ENCODE measurements around the gene ANKS6. TPM values are rescaled to one million over a fixed set of nuclear protein-coding genes. Genes with fewer than 3 reads are reported as not detected.

Gene ANKS6
- total and polyA plus RNA-seq, 2 experiments from 2014 or later = 36.9 to 59.0 TPM

DNA sequence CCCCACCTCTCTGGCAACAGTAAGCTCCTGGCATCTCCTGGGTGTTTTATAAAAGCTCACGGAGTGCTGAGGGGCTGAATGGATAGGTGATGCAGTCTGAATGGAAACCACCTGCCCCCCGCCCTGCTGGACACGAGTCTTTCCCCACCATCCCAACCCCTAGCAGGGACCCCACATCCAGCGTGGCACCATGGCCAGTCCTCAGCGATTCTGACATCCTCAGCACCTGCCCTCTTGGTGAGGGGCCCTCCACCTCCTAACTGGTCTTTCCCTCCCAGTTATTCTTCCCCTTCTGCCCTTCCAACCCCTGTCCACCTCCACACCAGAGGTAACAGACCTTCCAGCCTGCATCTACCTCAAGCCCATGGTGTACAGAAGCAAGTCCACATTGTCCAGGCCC, 48.9 kb downstream of the ANKS6 start:
- Histone ChIP-seq H3K4me2 (no peak overlapping the region), H3K79me2 (replicated peaks; ENCODE audit: insufficient read depth) (no peaks in the 10 kb centered on the region), H3K27me3 (ENCODE audit: insufficient read depth) (no peaks in the 10 kb centered on the region), H4K20me1 (replicated peaks; ENCODE audit: insufficient read depth) (no peaks in the 10 kb centered on the region), H3K4me3 (no peak overlapping the region), H3K9me2 (ENCODE audit: insufficient read depth) (no peaks in the 10 kb centered on the region), H3K27ac (ENCODE audit: low read depth) (no peak overlapping the region), H3K36me3 (ENCODE audit: insufficient read depth) (peaks cover 16% of the 10 kb centered on the region), H2AFZ (no peak overlapping the region), H3F3A (replicated peaks; ENCODE audit: low read depth) (no peaks in the 10 kb centered on the region), H3K4me1 (ENCODE audit: insufficient read depth) (no peaks in the 10 kb centered on the region)
- no peak for DNase-seq (ENCODE audit: low spot score)
- Mint-ChIP-seq H3K27me3 (ENCODE audit: insufficient read depth, low read depth, poor library complexity) (no peaks in the 10 kb centered on the region), H3K27ac (no peak overlapping the region; the same call in 1 of the 2 replicates), H3K4me3 (no peak overlapping the region), H3K9me3 (no peaks in the 10 kb centered on the region), H3K4me1 (no peaks in the 10 kb centered on the region), H3K36me3 (ENCODE audit: low read depth) (peaks cover 38% of the 10 kb centered on the region)
- ATAC-seq = no peak
- TF ChIP-seq POLR2AphosphoS5 (IDR thresholded peaks at IDR 0.05; ENCODE audit: low read depth) (no peak), JUNB (IDR thresholded peaks at IDR 0.05; ENCODE audit: unreplicated experiment) (no peak), CREB1 (CRISPR knock-in tag; IDR thresholded peaks at IDR 0.05; ENCODE audit: low read depth) (no peak), ZNF114 (CRISPR knock-in tag; IDR thresholded peaks at IDR 0.05) (no peak), EZH2phosphoT487 (IDR thresholded peaks at IDR 0.05; ENCODE audit: unreplicated experiment) (no peak), STAT1 (IDR thresholded peaks at IDR 0.05; ENCODE audit: unreplicated experiment) (no peak), ZNF331 (CRISPR knock-in tag; IDR thresholded peaks at IDR 0.05; ENCODE audit: low read depth) (no peak), EZH2 (IDR thresholded peaks at IDR 0.05; ENCODE audit: low read depth, unreplicated experiment) (no peak), NANOG (IDR thresholded peaks at IDR 0.05; ENCODE audit: borderline replicate concordance) (no peak)
- TF ChIP-seq, protein P1, sequence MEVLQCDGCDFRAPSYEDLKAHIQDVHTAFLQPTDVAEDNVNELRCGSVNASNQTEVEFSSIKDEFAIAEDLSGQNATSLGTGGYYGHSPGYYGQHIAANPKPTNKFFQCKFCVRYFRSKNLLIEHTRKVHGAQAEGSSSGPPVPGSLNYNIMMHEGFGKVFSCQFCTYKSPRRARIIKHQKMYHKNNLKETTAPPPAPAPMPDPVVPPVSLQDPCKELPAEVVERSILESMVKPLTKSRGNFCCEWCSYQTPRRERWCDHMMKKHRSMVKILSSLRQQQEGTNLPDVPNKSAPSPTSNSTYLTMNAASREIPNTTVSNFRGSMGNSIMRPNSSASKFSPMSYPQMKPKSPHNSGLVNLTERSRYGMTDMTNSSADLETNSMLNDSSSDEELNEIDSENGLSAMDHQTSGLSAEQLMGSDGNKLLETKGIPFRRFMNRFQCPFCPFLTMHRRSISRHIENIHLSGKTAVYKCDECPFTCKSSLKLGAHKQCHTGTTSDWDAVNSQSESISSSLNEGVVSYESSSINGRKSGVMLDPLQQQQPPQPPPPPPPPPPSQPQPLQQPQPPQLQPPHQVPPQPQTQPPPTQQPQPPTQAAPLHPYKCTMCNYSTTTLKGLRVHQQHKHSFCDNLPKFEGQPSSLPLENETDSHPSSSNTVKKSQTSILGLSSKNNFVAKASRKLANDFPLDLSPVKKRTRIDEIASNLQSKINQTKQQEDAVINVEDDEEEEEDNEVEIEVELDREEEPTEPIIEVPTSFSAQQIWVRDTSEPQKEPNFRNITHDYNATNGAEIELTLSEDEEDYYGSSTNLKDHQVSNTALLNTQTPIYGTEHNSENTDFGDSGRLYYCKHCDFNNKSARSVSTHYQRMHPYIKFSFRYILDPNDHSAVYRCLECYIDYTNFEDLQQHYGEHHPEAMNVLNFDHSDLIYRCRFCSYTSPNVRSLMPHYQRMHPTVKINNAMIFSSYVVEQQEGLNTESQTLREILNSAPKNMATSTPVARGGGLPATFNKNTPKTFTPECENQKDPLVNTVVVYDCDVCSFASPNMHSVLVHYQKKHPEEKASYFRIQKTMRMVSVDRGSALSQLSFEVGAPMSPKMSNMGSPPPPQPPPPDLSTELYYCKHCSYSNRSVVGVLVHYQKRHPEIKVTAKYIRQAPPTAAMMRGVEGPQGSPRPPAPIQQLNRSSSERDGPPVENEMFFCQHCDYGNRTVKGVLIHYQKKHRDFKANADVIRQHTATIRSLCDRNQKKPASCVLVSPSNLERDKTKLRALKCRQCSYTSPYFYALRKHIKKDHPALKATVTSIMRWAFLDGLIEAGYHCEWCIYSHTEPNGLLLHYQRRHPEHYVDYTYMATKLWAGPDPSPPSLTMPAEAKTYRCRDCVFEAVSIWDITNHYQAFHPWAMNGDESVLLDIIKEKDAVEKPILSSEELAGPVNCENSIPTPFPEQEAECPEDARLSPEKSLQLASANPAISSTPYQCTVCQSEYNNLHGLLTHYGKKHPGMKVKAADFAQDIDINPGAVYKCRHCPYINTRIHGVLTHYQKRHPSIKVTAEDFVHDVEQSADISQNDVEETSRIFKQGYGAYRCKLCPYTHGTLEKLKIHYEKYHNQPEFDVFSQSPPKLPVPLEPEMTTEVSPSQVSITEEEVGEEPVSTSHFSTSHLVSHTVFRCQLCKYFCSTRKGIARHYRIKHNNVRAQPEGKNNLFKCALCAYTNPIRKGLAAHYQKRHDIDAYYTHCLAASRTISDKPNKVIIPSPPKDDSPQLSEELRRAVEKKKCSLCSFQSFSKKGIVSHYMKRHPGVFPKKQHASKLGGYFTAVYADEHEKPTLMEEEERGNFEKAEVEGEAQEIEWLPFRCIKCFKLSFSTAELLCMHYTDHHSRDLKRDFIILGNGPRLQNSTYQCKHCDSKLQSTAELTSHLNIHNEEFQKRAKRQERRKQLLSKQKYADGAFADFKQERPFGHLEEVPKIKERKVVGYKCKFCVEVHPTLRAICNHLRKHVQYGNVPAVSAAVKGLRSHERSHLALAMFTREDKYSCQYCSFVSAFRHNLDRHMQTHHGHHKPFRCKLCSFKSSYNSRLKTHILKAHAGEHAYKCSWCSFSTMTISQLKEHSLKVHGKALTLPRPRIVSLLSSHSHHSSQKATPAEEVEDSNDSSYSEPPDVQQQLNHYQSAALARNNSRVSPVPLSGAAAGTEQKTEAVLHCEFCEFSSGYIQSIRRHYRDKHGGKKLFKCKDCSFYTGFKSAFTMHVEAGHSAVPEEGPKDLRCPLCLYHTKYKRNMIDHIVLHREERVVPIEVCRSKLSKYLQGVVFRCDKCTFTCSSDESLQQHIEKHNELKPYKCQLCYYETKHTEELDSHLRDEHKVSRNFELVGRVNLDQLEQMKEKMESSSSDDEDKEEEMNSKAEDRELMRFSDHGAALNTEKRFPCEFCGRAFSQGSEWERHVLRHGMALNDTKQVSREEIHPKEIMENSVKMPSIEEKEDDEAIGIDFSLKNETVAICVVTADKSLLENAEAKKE (CRISPR knock-in tag; IDR thresholded peaks at IDR 0.05) = no peak
- TF ChIP-seq, protein P2, sequence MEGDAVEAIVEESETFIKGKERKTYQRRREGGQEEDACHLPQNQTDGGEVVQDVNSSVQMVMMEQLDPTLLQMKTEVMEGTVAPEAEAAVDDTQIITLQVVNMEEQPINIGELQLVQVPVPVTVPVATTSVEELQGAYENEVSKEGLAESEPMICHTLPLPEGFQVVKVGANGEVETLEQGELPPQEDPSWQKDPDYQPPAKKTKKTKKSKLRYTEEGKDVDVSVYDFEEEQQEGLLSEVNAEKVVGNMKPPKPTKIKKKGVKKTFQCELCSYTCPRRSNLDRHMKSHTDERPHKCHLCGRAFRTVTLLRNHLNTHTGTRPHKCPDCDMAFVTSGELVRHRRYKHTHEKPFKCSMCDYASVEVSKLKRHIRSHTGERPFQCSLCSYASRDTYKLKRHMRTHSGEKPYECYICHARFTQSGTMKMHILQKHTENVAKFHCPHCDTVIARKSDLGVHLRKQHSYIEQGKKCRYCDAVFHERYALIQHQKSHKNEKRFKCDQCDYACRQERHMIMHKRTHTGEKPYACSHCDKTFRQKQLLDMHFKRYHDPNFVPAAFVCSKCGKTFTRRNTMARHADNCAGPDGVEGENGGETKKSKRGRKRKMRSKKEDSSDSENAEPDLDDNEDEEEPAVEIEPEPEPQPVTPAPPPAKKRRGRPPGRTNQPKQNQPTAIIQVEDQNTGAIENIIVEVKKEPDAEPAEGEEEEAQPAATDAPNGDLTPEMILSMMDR (conservative IDR thresholded peaks at IDR 0.05; ENCODE audit: low read depth in 2 of 2) = no peak
- TF ChIP-seq, protein P3, sequence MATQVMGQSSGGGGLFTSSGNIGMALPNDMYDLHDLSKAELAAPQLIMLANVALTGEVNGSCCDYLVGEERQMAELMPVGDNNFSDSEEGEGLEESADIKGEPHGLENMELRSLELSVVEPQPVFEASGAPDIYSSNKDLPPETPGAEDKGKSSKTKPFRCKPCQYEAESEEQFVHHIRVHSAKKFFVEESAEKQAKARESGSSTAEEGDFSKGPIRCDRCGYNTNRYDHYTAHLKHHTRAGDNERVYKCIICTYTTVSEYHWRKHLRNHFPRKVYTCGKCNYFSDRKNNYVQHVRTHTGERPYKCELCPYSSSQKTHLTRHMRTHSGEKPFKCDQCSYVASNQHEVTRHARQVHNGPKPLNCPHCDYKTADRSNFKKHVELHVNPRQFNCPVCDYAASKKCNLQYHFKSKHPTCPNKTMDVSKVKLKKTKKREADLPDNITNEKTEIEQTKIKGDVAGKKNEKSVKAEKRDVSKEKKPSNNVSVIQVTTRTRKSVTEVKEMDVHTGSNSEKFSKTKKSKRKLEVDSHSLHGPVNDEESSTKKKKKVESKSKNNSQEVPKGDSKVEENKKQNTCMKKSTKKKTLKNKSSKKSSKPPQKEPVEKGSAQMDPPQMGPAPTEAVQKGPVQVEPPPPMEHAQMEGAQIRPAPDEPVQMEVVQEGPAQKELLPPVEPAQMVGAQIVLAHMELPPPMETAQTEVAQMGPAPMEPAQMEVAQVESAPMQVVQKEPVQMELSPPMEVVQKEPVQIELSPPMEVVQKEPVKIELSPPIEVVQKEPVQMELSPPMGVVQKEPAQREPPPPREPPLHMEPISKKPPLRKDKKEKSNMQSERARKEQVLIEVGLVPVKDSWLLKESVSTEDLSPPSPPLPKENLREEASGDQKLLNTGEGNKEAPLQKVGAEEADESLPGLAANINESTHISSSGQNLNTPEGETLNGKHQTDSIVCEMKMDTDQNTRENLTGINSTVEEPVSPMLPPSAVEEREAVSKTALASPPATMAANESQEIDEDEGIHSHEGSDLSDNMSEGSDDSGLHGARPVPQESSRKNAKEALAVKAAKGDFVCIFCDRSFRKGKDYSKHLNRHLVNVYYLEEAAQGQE (IDR thresholded peaks at IDR 0.05; ENCODE audit: unreplicated experiment) = no peak
- TF ChIP-seq, protein P4, sequence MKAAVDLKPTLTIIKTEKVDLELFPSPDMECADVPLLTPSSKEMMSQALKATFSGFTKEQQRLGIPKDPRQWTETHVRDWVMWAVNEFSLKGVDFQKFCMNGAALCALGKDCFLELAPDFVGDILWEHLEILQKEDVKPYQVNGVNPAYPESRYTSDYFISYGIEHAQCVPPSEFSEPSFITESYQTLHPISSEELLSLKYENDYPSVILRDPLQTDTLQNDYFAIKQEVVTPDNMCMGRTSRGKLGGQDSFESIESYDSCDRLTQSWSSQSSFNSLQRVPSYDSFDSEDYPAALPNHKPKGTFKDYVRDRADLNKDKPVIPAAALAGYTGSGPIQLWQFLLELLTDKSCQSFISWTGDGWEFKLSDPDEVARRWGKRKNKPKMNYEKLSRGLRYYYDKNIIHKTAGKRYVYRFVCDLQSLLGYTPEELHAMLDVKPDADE (IDR thresholded peaks at IDR 0.05) = no peak
